Activated T-cell treated with anti-CD3 and anti-CD28 coated beads, Interleukin-2, amount 50 U/mL, for 24 hours (primary cell): Measurements from ENCODE around the gene SRGAP2C.
"Not testable (repeated sequence)": the region's sequence is repeated elsewhere in the genome, so short reads cannot be mapped to it uniquely, and the experiment has no call there.

Experiments
- DNase-seq: peaks from one replicate; pipeline ENCODE4 v3.0.0-alpha.2; 2020
- H3K27ac Mint-ChIP-seq: 2 replicates; pipeline ENCODE4 v1.8.0; 2020; ENCODE audit warnings: mild to moderate bottlenecking, mixed read lengths
- H3K27me3 Mint-ChIP-seq: 2 replicates; pipeline ENCODE4 v1.8.0; 2020; ENCODE audit warnings: mixed read lengths
- H3K36me3 Mint-ChIP-seq: 2 replicates; pipeline ENCODE4 v1.8.0; 2020; ENCODE audit warnings: low read depth, mixed read lengths
- H3K4me1 Mint-ChIP-seq: 2 replicates; pipeline ENCODE4 v1.8.0; 2020; ENCODE audit warnings: low read depth, mixed read lengths
- H3K4me3 Mint-ChIP-seq: 2 replicates; pipeline ENCODE4 v1.8.0; 2020; ENCODE audit warnings: mild to moderate bottlenecking, moderate library complexity, mixed read lengths
- H3K9me3 Mint-ChIP-seq: 2 replicates; pipeline ENCODE4 v1.8.0; 2020; ENCODE audit warnings: mixed read lengths

Gene SRGAP2C

GRCh38 chr1:121232445-121233125, 47.8 kb downstream of the SRGAP2C start:
- H3K4me1 Mint-ChIP-seq, H3K9me3 Mint-ChIP-seq, H3K36me3 Mint-ChIP-seq, H3K27ac Mint-ChIP-seq, DNase-seq, H3K4me3 Mint-ChIP-seq, H3K27me3 Mint-ChIP-seq: not testable (repeated sequence)

GRCh38 chr1:121234090-121234759, 49.5 kb downstream of the SRGAP2C start:
- H3K4me3 Mint-ChIP-seq, H3K4me1 Mint-ChIP-seq, DNase-seq, H3K9me3 Mint-ChIP-seq, H3K27me3 Mint-ChIP-seq, H3K27ac Mint-ChIP-seq, H3K36me3 Mint-ChIP-seq: not testable (repeated sequence)

- not testable (repeated sequence) for H3K27ac Mint-ChIP-seq, H3K4me3 Mint-ChIP-seq, H3K4me1 Mint-ChIP-seq, H3K36me3 Mint-ChIP-seq, H3K9me3 Mint-ChIP-seq, H3K27me3 Mint-ChIP-seq, DNase-seq
These were observed 53.6 kb downstream of the SRGAP2C start for GRCh38 chr1:121238384-121238783.

- DNase-seq, H3K36me3 Mint-ChIP-seq, H3K27ac Mint-ChIP-seq, H3K4me3 Mint-ChIP-seq, H3K4me1 Mint-ChIP-seq, H3K27me3 Mint-ChIP-seq, H3K9me3 Mint-ChIP-seq: not testable (repeated sequence)
These were observed 59.1 kb downstream of the SRGAP2C start for GRCh38 chr1:121243913-121244312.

GRCh38 chr1:121246399-121246798, 61.6 kb downstream of the SRGAP2C start:
- not testable (repeated sequence) for DNase-seq, H3K4me1 Mint-ChIP-seq, H3K4me3 Mint-ChIP-seq, H3K36me3 Mint-ChIP-seq, H3K27me3 Mint-ChIP-seq, H3K9me3 Mint-ChIP-seq, H3K27ac Mint-ChIP-seq

- not testable (repeated sequence) for DNase-seq, H3K36me3 Mint-ChIP-seq, H3K27me3 Mint-ChIP-seq, H3K9me3 Mint-ChIP-seq, H3K4me3 Mint-ChIP-seq, H3K27ac Mint-ChIP-seq, H3K4me1 Mint-ChIP-seq
These were observed 67.9 kb downstream of the SRGAP2C start for GRCh38 chr1:121252656-121253055.

- not testable (repeated sequence) for H3K4me1 Mint-ChIP-seq, DNase-seq, H3K4me3 Mint-ChIP-seq, H3K27ac Mint-ChIP-seq, H3K36me3 Mint-ChIP-seq, H3K9me3 Mint-ChIP-seq, H3K27me3 Mint-ChIP-seq
These were observed 69.8 kb downstream of the SRGAP2C start for GRCh38 chr1:121254618-121255017.

- H3K27me3 Mint-ChIP-seq, H3K4me1 Mint-ChIP-seq, H3K4me3 Mint-ChIP-seq, H3K9me3 Mint-ChIP-seq, DNase-seq, H3K27ac Mint-ChIP-seq, H3K36me3 Mint-ChIP-seq: not testable (repeated sequence)
These were observed 72.9 kb downstream of the SRGAP2C start for GRCh38 chr1:121257632-121258031.

- H3K27me3 Mint-ChIP-seq, H3K36me3 Mint-ChIP-seq, H3K9me3 Mint-ChIP-seq, H3K4me1 Mint-ChIP-seq, H3K4me3 Mint-ChIP-seq, H3K27ac Mint-ChIP-seq, DNase-seq: not testable (repeated sequence)
These were observed 73.4 kb downstream of the SRGAP2C start for GRCh38 chr1:121258134-121258533.

- H3K4me1 Mint-ChIP-seq, H3K36me3 Mint-ChIP-seq, DNase-seq, H3K4me3 Mint-ChIP-seq, H3K9me3 Mint-ChIP-seq, H3K27ac Mint-ChIP-seq, H3K27me3 Mint-ChIP-seq: not testable (repeated sequence)
These were observed 75.4 kb downstream of the SRGAP2C start for GRCh38 chr1:121260205-121260604.

GRCh38 chr1:121262163-121262562, 77.4 kb downstream of the SRGAP2C start:
- H3K36me3 Mint-ChIP-seq, DNase-seq, H3K27me3 Mint-ChIP-seq, H3K4me3 Mint-ChIP-seq, H3K27ac Mint-ChIP-seq, H3K9me3 Mint-ChIP-seq, H3K4me1 Mint-ChIP-seq: not testable (repeated sequence)

- H3K36me3 Mint-ChIP-seq, H3K27me3 Mint-ChIP-seq, H3K27ac Mint-ChIP-seq, H3K4me1 Mint-ChIP-seq, H3K4me3 Mint-ChIP-seq, H3K9me3 Mint-ChIP-seq, DNase-seq: not testable (repeated sequence)
These were observed 79.0 kb downstream of the SRGAP2C start for GRCh38 chr1:121263789-121264244.

- H3K27me3 Mint-ChIP-seq, H3K27ac Mint-ChIP-seq, H3K4me3 Mint-ChIP-seq, H3K36me3 Mint-ChIP-seq, DNase-seq, H3K9me3 Mint-ChIP-seq: not testable (repeated sequence)
- peaks cover 10% of the 10 kb centered on the region for H3K4me1 Mint-ChIP-seq
These were observed 82.3 kb downstream of the SRGAP2C start for GRCh38 chr1:121267072-121267471.

- H3K4me3 Mint-ChIP-seq, H3K27me3 Mint-ChIP-seq, H3K27ac Mint-ChIP-seq, H3K9me3 Mint-ChIP-seq, H3K36me3 Mint-ChIP-seq, H3K4me1 Mint-ChIP-seq, DNase-seq: not testable (repeated sequence)
These were observed 84.5 kb downstream of the SRGAP2C start for GRCh38 chr1:121269309-121269708.

- Mint-ChIP-seq H3K27ac (peak overlapping the region; percentile 86), H3K4me3 (peak overlapping the region; percentile 76)
- H3K4me1 Mint-ChIP-seq, H3K9me3 Mint-ChIP-seq, DNase-seq, H3K36me3 Mint-ChIP-seq, H3K27me3 Mint-ChIP-seq: not testable (repeated sequence)
These were observed 85.2 kb downstream of the SRGAP2C start for GRCh38 chr1:121269973-121270372.
